ENCODE data around the gene PRR23B. TPM values are rescaled to one million over a fixed set of nuclear protein-coding genes. Genes with fewer than 3 reads are reported as not detected.

The PRR23B gene
- total RNA-seq, 1 experiment from 2014 or later = not detected

DNA sequence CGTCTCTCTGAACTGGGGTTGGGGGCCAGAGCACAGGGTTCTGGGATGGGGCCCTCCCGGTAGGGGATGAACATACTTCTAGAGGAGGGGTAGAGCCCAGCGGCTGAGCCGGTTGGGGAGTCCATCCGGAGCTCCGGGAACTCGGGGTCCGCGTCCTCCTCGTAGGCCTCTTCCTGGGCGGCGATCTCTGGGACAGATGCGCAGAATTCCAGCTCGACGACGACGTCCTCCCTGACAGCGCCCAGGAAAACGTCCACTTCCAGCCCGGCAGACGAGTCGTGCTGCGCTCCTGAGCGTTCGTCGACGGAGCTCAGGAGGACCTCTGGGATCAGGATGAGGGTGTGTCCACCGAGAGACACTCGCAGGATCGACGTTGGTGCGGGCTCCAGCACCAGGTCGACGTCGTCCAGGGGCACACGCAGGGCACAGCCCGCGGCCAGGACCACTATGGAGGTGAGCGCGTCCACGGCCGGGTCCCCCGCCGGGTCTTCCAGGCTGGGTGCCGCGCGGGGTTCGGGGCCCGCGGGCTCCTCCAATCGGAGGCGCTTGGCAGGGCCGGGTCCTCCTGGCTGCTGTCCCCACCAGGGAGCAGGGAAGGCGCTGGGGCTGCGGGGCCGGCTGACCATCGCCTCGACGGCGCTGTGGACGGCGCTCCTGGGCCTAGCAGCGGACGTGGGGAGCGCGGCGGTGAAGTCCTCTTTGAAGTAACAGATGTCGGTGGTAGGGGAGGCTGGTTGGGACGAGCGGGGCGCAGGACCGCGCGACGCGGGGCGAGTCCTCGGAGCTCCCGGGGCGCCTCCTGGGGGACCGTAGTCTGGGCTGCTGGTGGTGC lies 474 bp downstream of the PRR23B start:
- Histone ChIP-seq H3K36me3 (ENCODE audit: control insufficient read depth, insufficient read depth, low read length) (no peaks in the 10 kb centered on the region), H3K4me3 (ENCODE audit: low read depth, low read length) (no peak overlapping the region), H3K4me1 (no peaks in the 10 kb centered on the region), H3K9me3 (no peaks in the 10 kb centered on the region), H3K27me3 (replicated peaks; ENCODE audit: control insufficient read depth, insufficient read depth, low read length) (no peaks in the 10 kb centered on the region)
- H3K4me3 Mint-ChIP-seq (ENCODE audit: unreplicated experiment) = no peak overlapping the region
- no TSS peak for BruUV-seq (replicated peaks)
- H3K27me3 Mint-ChIP-seq (ENCODE audit: insufficient read depth, unreplicated experiment) = peaks cover 9% of the 10 kb centered on the region
- no peak overlapping the region for H3K27ac Mint-ChIP-seq (ENCODE audit: unreplicated experiment)
- POLR2A ChIA-PET = no interaction called here
- H3K9me3 Mint-ChIP-seq (ENCODE audit: unreplicated experiment) = peaks cover 8% of the 10 kb centered on the region
- CTCF ChIA-PET = no interaction called here
- H3K4me1 Mint-ChIP-seq (ENCODE audit: low read depth, unreplicated experiment) = no peaks in the 10 kb centered on the region
- H3K36me3 Mint-ChIP-seq (ENCODE audit: insufficient read depth, unreplicated experiment) = no peaks in the 10 kb centered on the region
- intact Hi-C loops (cut with micrococcal nuclease; ENCODE audit: unreplicated experiment) = no loop called here
- no peak for DNase-seq
- TF ChIP-seq, protein P1, sequence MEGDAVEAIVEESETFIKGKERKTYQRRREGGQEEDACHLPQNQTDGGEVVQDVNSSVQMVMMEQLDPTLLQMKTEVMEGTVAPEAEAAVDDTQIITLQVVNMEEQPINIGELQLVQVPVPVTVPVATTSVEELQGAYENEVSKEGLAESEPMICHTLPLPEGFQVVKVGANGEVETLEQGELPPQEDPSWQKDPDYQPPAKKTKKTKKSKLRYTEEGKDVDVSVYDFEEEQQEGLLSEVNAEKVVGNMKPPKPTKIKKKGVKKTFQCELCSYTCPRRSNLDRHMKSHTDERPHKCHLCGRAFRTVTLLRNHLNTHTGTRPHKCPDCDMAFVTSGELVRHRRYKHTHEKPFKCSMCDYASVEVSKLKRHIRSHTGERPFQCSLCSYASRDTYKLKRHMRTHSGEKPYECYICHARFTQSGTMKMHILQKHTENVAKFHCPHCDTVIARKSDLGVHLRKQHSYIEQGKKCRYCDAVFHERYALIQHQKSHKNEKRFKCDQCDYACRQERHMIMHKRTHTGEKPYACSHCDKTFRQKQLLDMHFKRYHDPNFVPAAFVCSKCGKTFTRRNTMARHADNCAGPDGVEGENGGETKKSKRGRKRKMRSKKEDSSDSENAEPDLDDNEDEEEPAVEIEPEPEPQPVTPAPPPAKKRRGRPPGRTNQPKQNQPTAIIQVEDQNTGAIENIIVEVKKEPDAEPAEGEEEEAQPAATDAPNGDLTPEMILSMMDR (IDR thresholded peaks at IDR 0.05; ENCODE audit: insufficient read depth in 1 of 2, low read depth in 1 of 2, low read length in 1 of 2, severe bottlenecking in 1 of 2, unreplicated experiment in 1 of 2) = no peak

DNA sequence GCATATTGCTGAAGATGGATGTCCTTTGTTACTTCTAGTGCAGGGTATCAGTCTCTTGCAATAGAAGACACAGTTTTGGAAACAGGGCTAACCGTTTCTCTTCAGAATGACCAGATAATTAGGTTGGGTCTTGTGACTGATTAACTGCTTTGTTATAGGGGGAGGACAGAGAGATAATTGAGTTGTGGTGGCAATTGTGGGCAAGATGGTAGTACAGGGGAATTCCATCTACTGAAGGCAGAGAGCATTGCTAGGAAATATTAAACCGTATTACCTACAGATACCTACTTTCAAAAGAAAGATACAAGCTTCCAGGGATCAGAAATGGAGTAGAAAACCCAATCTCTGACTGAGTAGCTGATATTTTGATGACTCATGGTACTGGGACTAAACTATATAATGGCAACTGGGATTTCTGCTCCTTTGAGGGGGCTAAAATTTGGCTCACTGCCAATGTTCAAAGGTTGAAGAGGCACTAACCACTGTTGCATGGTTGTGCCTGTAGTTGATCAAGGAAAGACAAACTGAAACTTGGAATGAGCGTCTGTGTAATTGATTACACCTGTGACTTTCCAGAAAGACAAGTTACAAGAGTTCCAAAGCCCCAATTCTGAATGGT lies 4.2 kb downstream of the PRR23B start:
- Mint-ChIP-seq H3K27ac (ENCODE audit: unreplicated experiment) (no peak overlapping the region), H3K36me3 (ENCODE audit: insufficient read depth, unreplicated experiment) (no peaks in the 10 kb centered on the region), H3K4me3 (ENCODE audit: unreplicated experiment) (no peak overlapping the region), H3K27me3 (ENCODE audit: insufficient read depth, unreplicated experiment) (peaks cover 13% of the 10 kb centered on the region), H3K4me1 (ENCODE audit: low read depth, unreplicated experiment) (no peaks in the 10 kb centered on the region), H3K9me3 (ENCODE audit: unreplicated experiment) (peaks cover 19% of the 10 kb centered on the region)
- CTCF ChIA-PET = no interaction called here
- no peaks in the 10 kb centered on the region for H3K36me3 ChIP-seq (ENCODE audit: control insufficient read depth, insufficient read depth, low read length)
- H3K4me3 ChIP-seq (ENCODE audit: low read depth, low read length) = no peak overlapping the region
- intact Hi-C loops (cut with micrococcal nuclease; ENCODE audit: unreplicated experiment) = no loop called here
- TF ChIP-seq, protein P1 (IDR thresholded peaks at IDR 0.05; ENCODE audit: insufficient read depth in 1 of 2, low read depth in 1 of 2, low read length in 1 of 2, severe bottlenecking in 1 of 2, unreplicated experiment in 1 of 2) = no peak
- DNase-seq = no peak
- POLR2A ChIA-PET = no interaction called here
- no peaks in the 10 kb centered on the region for H3K27me3 ChIP-seq (replicated peaks; ENCODE audit: control insufficient read depth, insufficient read depth, low read length)
- peaks cover 4% of the 10 kb centered on the region; the same call in 1 of the 2 replicates for H3K9me3 ChIP-seq
- H3K4me1 ChIP-seq = no peaks in the 10 kb centered on the region
- no TSS peak for BruUV-seq (replicated peaks)

DNA sequence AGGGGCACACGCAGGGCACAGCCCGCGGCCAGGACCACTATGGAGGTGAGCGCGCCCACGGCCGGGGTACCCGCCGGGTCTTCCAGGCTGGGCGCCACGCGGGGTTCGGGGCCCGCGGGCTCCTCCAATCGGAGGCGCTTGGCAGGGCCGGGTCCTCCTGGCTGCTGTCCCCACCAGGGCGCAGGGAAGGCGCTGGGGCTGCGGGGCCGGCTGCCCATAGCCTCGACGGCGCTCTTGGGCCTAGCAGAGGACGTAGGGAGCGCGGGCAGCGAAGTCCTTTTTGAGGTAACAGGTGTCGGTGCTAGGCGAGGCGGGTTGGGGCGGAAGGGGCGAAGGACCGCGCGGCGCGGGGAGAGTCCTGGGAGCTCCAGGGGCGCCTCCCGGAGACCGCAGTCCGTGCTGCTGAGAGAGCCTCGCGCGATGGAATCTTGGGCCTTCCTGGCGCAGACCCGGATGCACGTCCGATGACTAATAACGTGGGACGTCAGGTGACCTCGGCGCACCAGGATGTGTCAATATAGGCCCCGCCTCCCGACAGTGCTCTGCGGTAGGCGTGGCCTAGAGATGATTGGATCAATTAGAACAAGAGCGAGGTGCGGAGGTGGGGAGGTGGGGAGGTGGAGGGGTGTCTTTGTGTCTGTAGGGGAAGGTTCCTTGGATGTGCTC lies 14.5 kb downstream of the PRR23B start, which contains the start of gene PRR23A:
Gene PRR23A, minus strand, starts transcription at position 218 of the 666 bp plus-strand sequence. Its CDS starts 0 bp downstream, at position 218.
- Histone ChIP-seq H3K4me1 (no peaks in the 10 kb centered on the region), H3K4me3 (ENCODE audit: low read depth, low read length) (no peak within 1 kb of the TSS), H3K36me3 (ENCODE audit: control insufficient read depth, insufficient read depth, low read length) (no peaks in the 10 kb centered on the region), H3K27me3 (replicated peaks; ENCODE audit: control insufficient read depth, insufficient read depth, low read length) (no peaks in the 10 kb centered on the region), H3K9me3 (no peaks in the 10 kb centered on the region)
- TF ChIP-seq, protein P1 (IDR thresholded peaks at IDR 0.05; ENCODE audit: insufficient read depth in 1 of 2, low read depth in 1 of 2, low read length in 1 of 2, severe bottlenecking in 1 of 2, unreplicated experiment in 1 of 2) = no peak
- POLR2A ChIA-PET = no interaction called here
- no peak within 1 kb of the TSS for H3K27ac Mint-ChIP-seq (ENCODE audit: unreplicated experiment)
- H3K36me3 Mint-ChIP-seq (ENCODE audit: insufficient read depth, unreplicated experiment) = no peaks in the 10 kb centered on the region
- H3K9me3 Mint-ChIP-seq (ENCODE audit: unreplicated experiment) = peaks cover 18% of the 10 kb centered on the region
- CTCF ChIA-PET = no interaction called here
- no peaks in the 10 kb centered on the region for H3K4me1 Mint-ChIP-seq (ENCODE audit: low read depth, unreplicated experiment)
- DNase-seq = no peak
- no TSS peak for BruUV-seq (replicated peaks)
- peaks cover under 1% of the 10 kb centered on the region for H3K27me3 Mint-ChIP-seq (ENCODE audit: insufficient read depth, unreplicated experiment)
- H3K4me3 Mint-ChIP-seq (ENCODE audit: unreplicated experiment) = no peak within 1 kb of the TSS
- intact Hi-C loops (cut with micrococcal nuclease; ENCODE audit: unreplicated experiment) = no loop called here
